ENCODE data around the gene HRH1.
"Not testable (repeated sequence)": the region's sequence is repeated elsewhere in the genome, so short reads cannot be mapped to it uniquely, and the experiment has no call there.

HRH1 gene

GRCh38 chr3:11128682-11129632 is 25.3 kb upstream of the HRH1 start:
- no peak for DNase-seq
- no peak overlapping the region for H3K27ac ChIP-seq (ENCODE audit: insufficient read depth, low read length, poor library complexity, severe bottlenecking)
- H3K9me3 ChIP-seq (ENCODE audit: control insufficient read depth, low read length), result no peaks in the 10 kb centered on the region
- H3K4me1 ChIP-seq (ENCODE audit: control insufficient read depth, insufficient read depth, low read length, poor library complexity, severe bottlenecking), result no peaks in the 10 kb centered on the region
- H3K27me3 ChIP-seq (replicated peaks; ENCODE audit: control insufficient read depth, insufficient read depth, low read length, poor library complexity, severe bottlenecking), result no peaks in the 10 kb centered on the region
- H3K36me3 ChIP-seq (ENCODE audit: control insufficient read depth, insufficient read depth, low read length), result no peaks in the 10 kb centered on the region
- H3K4me3 ChIP-seq (ENCODE audit: insufficient read depth, low read depth, low read length, poor library complexity, severe bottlenecking), result no peak overlapping the region

GRCh38 chr3:11130385-11130784 is 23.9 kb upstream of the HRH1 start:
- Histone ChIP-seq H3K27me3 (replicated peaks; ENCODE audit: control insufficient read depth, insufficient read depth, low read length, poor library complexity, severe bottlenecking) (no peaks in the 10 kb centered on the region), H3K36me3 (ENCODE audit: control insufficient read depth, insufficient read depth, low read length) (no peaks in the 10 kb centered on the region), H3K9me3 (ENCODE audit: control insufficient read depth, low read length) (no peaks in the 10 kb centered on the region), H3K27ac (ENCODE audit: insufficient read depth, low read length, poor library complexity, severe bottlenecking) (no peak overlapping the region), H3K4me1 (ENCODE audit: control insufficient read depth, insufficient read depth, low read length, poor library complexity, severe bottlenecking) (no peaks in the 10 kb centered on the region), H3K4me3 (ENCODE audit: insufficient read depth, low read depth, low read length, poor library complexity, severe bottlenecking) (no peak overlapping the region)
- no peak for DNase-seq

- Histone ChIP-seq H3K27me3 (replicated peaks; ENCODE audit: control insufficient read depth, insufficient read depth, low read length, poor library complexity, severe bottlenecking) (no peaks in the 10 kb centered on the region), H3K4me1 (ENCODE audit: control insufficient read depth, insufficient read depth, low read length, poor library complexity, severe bottlenecking) (no peaks in the 10 kb centered on the region), H3K9me3 (ENCODE audit: control insufficient read depth, low read length) (no peaks in the 10 kb centered on the region), H3K36me3 (ENCODE audit: control insufficient read depth, insufficient read depth, low read length) (no peaks in the 10 kb centered on the region), H3K27ac (ENCODE audit: insufficient read depth, low read length, poor library complexity, severe bottlenecking) (no peak overlapping the region), H3K4me3 (ENCODE audit: insufficient read depth, low read depth, low read length, poor library complexity, severe bottlenecking) (no peak overlapping the region)
- no peak for DNase-seq
Observed at GRCh38 chr3:11131371-11131770, 22.9 kb upstream of the HRH1 start.

- not testable (repeated sequence) for H3K36me3 ChIP-seq (ENCODE audit: control insufficient read depth, insufficient read depth, low read length); H3K27ac ChIP-seq (ENCODE audit: insufficient read depth, low read length, poor library complexity, severe bottlenecking); H3K9me3 ChIP-seq (ENCODE audit: control insufficient read depth, low read length); H3K27me3 ChIP-seq (replicated peaks; ENCODE audit: control insufficient read depth, insufficient read depth, low read length, poor library complexity, severe bottlenecking); DNase-seq; H3K4me3 ChIP-seq (ENCODE audit: insufficient read depth, low read depth, low read length, poor library complexity, severe bottlenecking); H3K4me1 ChIP-seq (ENCODE audit: control insufficient read depth, insufficient read depth, low read length, poor library complexity, severe bottlenecking)
Observed at GRCh38 chr3:11131886-11132285, 22.4 kb upstream of the HRH1 start.

GRCh38 chr3:11132861-11133260 is 21.4 kb upstream of the HRH1 start:
- Histone ChIP-seq H3K4me3 (ENCODE audit: insufficient read depth, low read depth, low read length, poor library complexity, severe bottlenecking) (no peak overlapping the region), H3K4me1 (ENCODE audit: control insufficient read depth, insufficient read depth, low read length, poor library complexity, severe bottlenecking) (no peaks in the 10 kb centered on the region), H3K27me3 (replicated peaks; ENCODE audit: control insufficient read depth, insufficient read depth, low read length, poor library complexity, severe bottlenecking) (no peaks in the 10 kb centered on the region), H3K36me3 (ENCODE audit: control insufficient read depth, insufficient read depth, low read length) (no peaks in the 10 kb centered on the region), H3K9me3 (ENCODE audit: control insufficient read depth, low read length) (no peaks in the 10 kb centered on the region), H3K27ac (ENCODE audit: insufficient read depth, low read length, poor library complexity, severe bottlenecking) (no peak overlapping the region)
- DNase-seq, result no peak

- no peaks in the 10 kb centered on the region for H3K9me3 ChIP-seq (ENCODE audit: control insufficient read depth, low read length)
- H3K27me3 ChIP-seq (replicated peaks; ENCODE audit: control insufficient read depth, insufficient read depth, low read length, poor library complexity, severe bottlenecking), result no peaks in the 10 kb centered on the region
- H3K4me3 ChIP-seq (ENCODE audit: insufficient read depth, low read depth, low read length, poor library complexity, severe bottlenecking), result no peak overlapping the region
- no peaks in the 10 kb centered on the region for H3K36me3 ChIP-seq (ENCODE audit: control insufficient read depth, insufficient read depth, low read length)
- no peak for DNase-seq
- H3K4me1 ChIP-seq (ENCODE audit: control insufficient read depth, insufficient read depth, low read length, poor library complexity, severe bottlenecking), result no peaks in the 10 kb centered on the region
- no peak overlapping the region for H3K27ac ChIP-seq (ENCODE audit: insufficient read depth, low read length, poor library complexity, severe bottlenecking)
Observed at GRCh38 chr3:11134794-11135193, 19.5 kb upstream of the HRH1 start.

- no peak overlapping the region for H3K4me3 ChIP-seq (ENCODE audit: insufficient read depth, low read depth, low read length, poor library complexity, severe bottlenecking)
Observed at GRCh38 chr3:11136116-11136515, 18.2 kb upstream of the HRH1 start.

GRCh38 chr3:11136830-11137626 is 17.3 kb upstream of the HRH1 start:
- H3K27me3 ChIP-seq (replicated peaks; ENCODE audit: control insufficient read depth, insufficient read depth, low read length, poor library complexity, severe bottlenecking), result no peaks in the 10 kb centered on the region
- no peak overlapping the region for H3K27ac ChIP-seq (ENCODE audit: insufficient read depth, low read length, poor library complexity, severe bottlenecking)
- H3K4me3 ChIP-seq (ENCODE audit: insufficient read depth, low read depth, low read length, poor library complexity, severe bottlenecking), result no peak overlapping the region
- DNase-seq, result no peak
- H3K36me3 ChIP-seq (ENCODE audit: control insufficient read depth, insufficient read depth, low read length), result no peaks in the 10 kb centered on the region
- H3K4me1 ChIP-seq (ENCODE audit: control insufficient read depth, insufficient read depth, low read length, poor library complexity, severe bottlenecking), result peaks cover 4% of the 10 kb centered on the region
- H3K9me3 ChIP-seq (ENCODE audit: control insufficient read depth, low read length), result no peaks in the 10 kb centered on the region

More at GRCh38 chr3:11136116-11136515, 18.2 kb upstream of the HRH1 start:
- H3K9me3 ChIP-seq (ENCODE audit: control insufficient read depth, low read length), result no peaks in the 10 kb centered on the region
- H3K27me3 ChIP-seq (replicated peaks; ENCODE audit: control insufficient read depth, insufficient read depth, low read length, poor library complexity, severe bottlenecking), result no peaks in the 10 kb centered on the region
- no peaks in the 10 kb centered on the region for H3K36me3 ChIP-seq (ENCODE audit: control insufficient read depth, insufficient read depth, low read length)
- peaks cover 4% of the 10 kb centered on the region for H3K4me1 ChIP-seq (ENCODE audit: control insufficient read depth, insufficient read depth, low read length, poor library complexity, severe bottlenecking)
- DNase-seq, result no peak
- no peak overlapping the region for H3K27ac ChIP-seq (ENCODE audit: insufficient read depth, low read length, poor library complexity, severe bottlenecking)

GRCh38 chr3:11137627-11137959 is 16.7 kb upstream of the HRH1 start:
- no peaks in the 10 kb centered on the region for H3K27me3 ChIP-seq (replicated peaks; ENCODE audit: control insufficient read depth, insufficient read depth, low read length, poor library complexity, severe bottlenecking)
- no peaks in the 10 kb centered on the region for H3K36me3 ChIP-seq (ENCODE audit: control insufficient read depth, insufficient read depth, low read length)
- H3K4me3 ChIP-seq (ENCODE audit: insufficient read depth, low read depth, low read length, poor library complexity, severe bottlenecking), result no peak overlapping the region
- H3K9me3 ChIP-seq (ENCODE audit: control insufficient read depth, low read length), result no peaks in the 10 kb centered on the region
- H3K4me1 ChIP-seq (ENCODE audit: control insufficient read depth, insufficient read depth, low read length, poor library complexity, severe bottlenecking), result peaks cover 4% of the 10 kb centered on the region
- DNase-seq, result no peak
- no peak overlapping the region for H3K27ac ChIP-seq (ENCODE audit: insufficient read depth, low read length, poor library complexity, severe bottlenecking)

- H3K9me3 ChIP-seq (ENCODE audit: control insufficient read depth, low read length), result no peaks in the 10 kb centered on the region
- no peaks in the 10 kb centered on the region for H3K27me3 ChIP-seq (replicated peaks; ENCODE audit: control insufficient read depth, insufficient read depth, low read length, poor library complexity, severe bottlenecking)
- no peak for DNase-seq
- H3K36me3 ChIP-seq (ENCODE audit: control insufficient read depth, insufficient read depth, low read length), result no peaks in the 10 kb centered on the region
- H3K27ac ChIP-seq (ENCODE audit: insufficient read depth, low read length, poor library complexity, severe bottlenecking), result no peak overlapping the region
- no peak overlapping the region for H3K4me3 ChIP-seq (ENCODE audit: insufficient read depth, low read depth, low read length, poor library complexity, severe bottlenecking)
- peaks cover 4% of the 10 kb centered on the region for H3K4me1 ChIP-seq (ENCODE audit: control insufficient read depth, insufficient read depth, low read length, poor library complexity, severe bottlenecking)
Observed at GRCh38 chr3:11138371-11138770, 15.9 kb upstream of the HRH1 start.
